CD4-positive, alpha-beta T cell (primary cell): ENCODE results near the gene SSH3. TPM values are rescaled to one million over a fixed set of nuclear protein-coding genes. Genes with fewer than 3 reads are reported as not detected.

ENCODE experiments used
- ATAC-seq: fragments of 200-7000 bp; cut with Tn5 transposase; one replicate; pipeline ENCODE4 v1.10.0; 2022; ENCODE audit warnings: mild to moderate bottlenecking; ENCODE audit not compliant: poor library complexity
- CTCF ChIA-PET: fragments of 350-600 bp; sonication (Branson Sonifier 250); formaldehyde crosslinking; loops from one replicate; lab custom pipeline; 2021; ENCODE audit warnings: antibody characterized with exemption, inconsistent platforms; lab: Charles Lee
- POLR2A ChIA-PET: fragments of 350-600 bp; sonication (Branson Sonifier 250); formaldehyde crosslinking; loops from one replicate; lab custom pipeline; 2021; ENCODE audit warnings: antibody characterized with exemption, inconsistent platforms; lab: Charles Lee
- DNase-seq, 14 experiments: peaks; one replicate each; pipeline ENCODE4 v3.0.0-alpha.2; 2013 to 2020; ENCODE audit warnings: mixed read lengths in 2 of 14
- H3K27ac ChIP-seq, 2 donors: one replicate each; pipeline versions ENCODE4 v1.5.1 to v1.7.0; 2013; ENCODE audit warnings: low read length in 2 of 2, low read depth in 1 of 2, mild to moderate bottlenecking in 1 of 2
- H3K27me3 ChIP-seq, 2 experiments: 1 replicate in 1 of 2; 2 replicates in 1 of 2; pipeline versions ENCODE4 v1.6.1 to v1.7.0; 2013; ENCODE audit warnings: low read length in 2 of 2, control low read depth in 1 of 2, mild to moderate bottlenecking in 1 of 2, moderate library complexity in 1 of 2; ENCODE audit not compliant: insufficient read depth in 2 of 2, control insufficient read depth in 1 of 2
- H3K36me3 ChIP-seq: one replicate; pipeline ENCODE4 v1.6.1; 2013; ENCODE audit warnings: low read length, control low read depth; ENCODE audit not compliant: insufficient read depth
- H3K4me1 ChIP-seq: one replicate; pipeline ENCODE4 v1.6.1; 2013; ENCODE audit warnings: low read length, control low read depth; ENCODE audit not compliant: insufficient read depth
- H3K4me3 ChIP-seq: one replicate; pipeline ENCODE4 v1.5.1; 2013; ENCODE audit warnings: mild to moderate bottlenecking, low read length, moderate library complexity
- H3K9me3 ChIP-seq, 2 experiments: 1 replicate in 1 of 2; 2 replicates in 1 of 2; pipeline versions ENCODE4 v1.6.1 to v1.7.0; 2013; ENCODE audit warnings: low read length in 2 of 2, mild to moderate bottlenecking in 2 of 2, control low read depth in 1 of 2, moderate library complexity in 1 of 2; ENCODE audit not compliant: control insufficient read depth in 1 of 2, insufficient read depth in 1 of 2
- H3K27ac Mint-ChIP-seq: one replicate; pipeline ENCODE4 v1.8.0; 2020; ENCODE audit warnings: mixed read lengths
- H3K27me3 Mint-ChIP-seq: one replicate; pipeline ENCODE4 v1.8.0; 2021; ENCODE audit warnings: mixed read lengths
- H3K36me3 Mint-ChIP-seq: one replicate; pipeline ENCODE4 v1.8.0; 2021; ENCODE audit warnings: low read depth, mixed read lengths
- H3K4me1 Mint-ChIP-seq: one replicate; pipeline ENCODE4 v1.8.0; 2021; ENCODE audit warnings: low read depth, mixed read lengths
- H3K4me3 Mint-ChIP-seq: one replicate; pipeline ENCODE4 v1.8.0; 2020; ENCODE audit warnings: mild to moderate bottlenecking, mixed read lengths
- H3K9me3 Mint-ChIP-seq: one replicate; pipeline ENCODE4 v1.8.0; 2020; ENCODE audit warnings: mixed read lengths
- CTCF ChIP-seq: fragments of 200-600 bp; IDR thresholded peaks from one replicate; pipeline ENCODE4 v1.8.0; 2022; ENCODE audit warnings: antibody characterized with exemption, mild to moderate bottlenecking
- intact Hi-C, 2 experiments: fragments of 100-400 bp; cut with DNase I in 1 of 2; cut with micrococcal nuclease in 1 of 2; formaldehyde crosslinking; loops; one replicate each; pipeline versions ENCODE4 v1.15.1 to v1.9.0; 2023 to 2025; cut with DNase I, micrococcal nuclease
- total RNA-seq, 174 experiments: library from RNA in 2 of 174; stranded (reverse) in 2 of 174; gene quantifications; one replicate each; pipeline ENCODE4 v1.2.3 and lab custom pipeline; 2021 to 2026

Gene SSH3
- total RNA-seq, 2 experiments from 2014 or later = 8.5 to 8.8 TPM

GRCh38 chr11:67272327-67273259 lies 30.7 kb upstream of the SSH3 start:
- ChIA-PET CTCF (interaction anchor here (0.6 to 6.7 kb wide), 6 partner anchors 10 to 84 kb away, joined by 3 to 64 read pairs (median 7); partner anchors contain the start of gene ANKRD13D), POLR2A (interaction anchor here (0.8 to 8.8 kb wide), 15 partner anchors 8 to 193 kb away, joined by 3 to 188 read pairs (median 7); partner anchors contain the start of genes ANKRD13D, KDM2A, PPP1CA and RAD9A)
- Histone ChIP-seq H3K4me1 (peaks cover 100% of the 10 kb centered on the region), H3K27me3 (no peaks in the 10 kb centered on the region), H3K9me3 (no peaks in the 10 kb centered on the region), H3K4me3 (peak overlapping the region; percentile 96), H3K36me3 (peaks cover 66% of the 10 kb centered on the region), H3K27ac (peak overlapping the region; percentile 35 to 90)
- Mint-ChIP-seq H3K9me3 (no peaks in the 10 kb centered on the region), H3K27ac (peak overlapping the region; percentile 90), H3K4me1 (peaks cover 89% of the 10 kb centered on the region), H3K27me3 (no peaks in the 10 kb centered on the region), H3K36me3 (peaks cover 66% of the 10 kb centered on the region), H3K4me3 (peak overlapping the region; percentile 98)
- intact Hi-C loops = loop anchor here in 1 of 2 experiments (1.0 kb wide), 1 partner anchor 15 kb away; no protein-coding TSS in a partner anchor
- TF ChIP-seq CTCF = no peak
- ATAC-seq (no peak), DNase-seq (peak in 5 of 14 experiments; percentile 4 to 61 (median 50))

GRCh38 chr11:67273260-67273990 lies 29.9 kb upstream of the SSH3 start:
- Histone ChIP-seq H3K27ac (peak overlapping the region; percentile 35 to 90), H3K4me3 (peak overlapping the region; percentile 96), H3K4me1 (peaks cover 100% of the 10 kb centered on the region), H3K36me3 (peaks cover 67% of the 10 kb centered on the region), H3K27me3 (no peaks in the 10 kb centered on the region), H3K9me3 (no peaks in the 10 kb centered on the region)
- Mint-ChIP-seq H3K4me3 (peak overlapping the region; percentile 65), H3K27me3 (no peaks in the 10 kb centered on the region), H3K9me3 (no peaks in the 10 kb centered on the region), H3K27ac (peak overlapping the region; percentile 90), H3K36me3 (peaks cover 65% of the 10 kb centered on the region), H3K4me1 (peaks cover 83% of the 10 kb centered on the region)
- peak in 2 of 14 experiments; percentile 4 to 30 for DNase-seq
- no peak for ATAC-seq
- intact Hi-C loops = no loop called here
- ChIA-PET POLR2A (interaction anchor here (0.7 to 8.8 kb wide), 8 partner anchors 10 to 155 kb away, joined by 3 to 188 read pairs (median 6); partner anchors contain the start of genes ANKRD13D, KDM2A and PPP1CA), CTCF (interaction anchor here (0.6 to 3.5 kb wide), 4 partner anchors 11 to 62 kb away, joined by 3 to 22 read pairs (median 6); partner anchors contain the start of gene ANKRD13D)
- TF ChIP-seq CTCF = no peak
